Right ventricle myocardium superior (tissue), 1 donor: ENCODE measurements around the gene AOC1. TPM values are rescaled to one million over a fixed set of nuclear protein-coding genes. Genes with fewer than 3 reads are reported as not detected.
A peak's percentile ranks its signal among the peaks of the same experiment; 100 is the strongest.

Experiments used
- ATAC-seq: fragments of 200-7000 bp; cut with Tn5 transposase; one replicate; pipeline ENCODE4 v1.9.1; 2020; ENCODE audit warnings: mild to moderate bottlenecking; ENCODE audit not compliant: poor library complexity
- DNase-seq: peaks from one replicate; pipeline ENCODE4 v3.0.0-alpha.2; 2020
- intact Hi-C: fragments of 100-400 bp; cut with DNase I; formaldehyde crosslinking; loops from one replicate; pipeline ENCODE4 v1.11.2; 2022
- total RNA-seq: library from RNA; stranded (reverse); fragmentation: NEBNext Ultra II Directional; extraction: Animal tissue kit (Norgen Biotek cat#: 25700); gene quantifications from one replicate; pipeline ENCODE4 v1.2.1, GENCODE V29; 2021
- donor health status: DM: no; HTN: yes; CAD: no; lungs with severe emphysema.

Gene AOC1
- total RNA-seq, 1 donor from 2014 or later, result not detected

- no peak for DNase-seq
- no peak for ATAC-seq
- intact Hi-C loops, result no loop called here
Observed at GRCh38 chr7:150855476-150856302, 3.4 kb downstream of the AOC1 start.

GRCh38 chr7:150856303-150857275, 4.3 kb downstream of the AOC1 start:
- ATAC-seq (no peak), DNase-seq (no peak)

DNA sequence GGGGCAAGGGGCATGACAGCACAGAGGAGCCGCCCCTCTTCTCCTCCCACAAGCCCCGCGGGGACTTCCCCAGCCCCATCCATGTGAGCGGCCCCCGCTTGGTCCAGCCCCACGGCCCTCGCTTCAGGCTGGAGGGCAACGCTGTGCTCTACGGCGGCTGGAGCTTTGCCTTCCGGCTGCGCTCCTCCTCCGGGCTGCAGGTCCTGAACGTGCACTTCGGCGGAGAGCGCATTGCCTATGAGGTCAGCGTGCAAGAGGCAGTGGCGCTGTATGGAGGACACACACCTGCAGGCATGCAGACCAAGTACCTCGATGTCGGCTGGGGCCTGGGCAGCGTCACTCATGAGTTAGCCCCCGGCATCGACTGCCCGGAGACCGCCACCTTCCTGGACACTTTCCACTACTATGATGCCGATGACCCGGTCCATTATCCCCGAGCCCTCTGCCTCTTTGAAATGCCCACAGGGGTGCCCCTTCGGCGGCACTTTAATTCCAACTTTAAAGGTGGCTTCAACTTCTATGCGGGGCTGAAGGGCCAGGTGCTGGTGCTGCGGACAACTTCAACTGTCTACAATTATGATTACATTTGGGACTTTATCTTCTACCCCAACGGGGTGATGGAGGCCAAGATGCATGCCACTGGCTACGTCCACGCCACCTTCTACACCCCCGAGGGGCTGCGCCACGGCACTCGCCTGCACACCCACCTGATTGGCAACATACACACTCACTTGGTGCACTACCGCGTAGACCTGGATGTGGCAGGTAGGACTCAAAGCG, 5.1 kb downstream of the AOC1 start:
- DNase-seq (no peak), ATAC-seq (no peak)

More at GRCh38 chr7:150856303-150857275, 4.3 kb downstream of the AOC1 start:
- intact Hi-C loops, result no loop called here

GRCh38 chr7:150858236-150859197, 6.2 kb downstream of the AOC1 start:
- ATAC-seq (no peak), DNase-seq (no peak)
- intact Hi-C loops, result no loop called here

More for the DNA sequence above, 5.1 kb downstream of the AOC1 start:
- intact Hi-C loops, result no loop called here

DNA sequence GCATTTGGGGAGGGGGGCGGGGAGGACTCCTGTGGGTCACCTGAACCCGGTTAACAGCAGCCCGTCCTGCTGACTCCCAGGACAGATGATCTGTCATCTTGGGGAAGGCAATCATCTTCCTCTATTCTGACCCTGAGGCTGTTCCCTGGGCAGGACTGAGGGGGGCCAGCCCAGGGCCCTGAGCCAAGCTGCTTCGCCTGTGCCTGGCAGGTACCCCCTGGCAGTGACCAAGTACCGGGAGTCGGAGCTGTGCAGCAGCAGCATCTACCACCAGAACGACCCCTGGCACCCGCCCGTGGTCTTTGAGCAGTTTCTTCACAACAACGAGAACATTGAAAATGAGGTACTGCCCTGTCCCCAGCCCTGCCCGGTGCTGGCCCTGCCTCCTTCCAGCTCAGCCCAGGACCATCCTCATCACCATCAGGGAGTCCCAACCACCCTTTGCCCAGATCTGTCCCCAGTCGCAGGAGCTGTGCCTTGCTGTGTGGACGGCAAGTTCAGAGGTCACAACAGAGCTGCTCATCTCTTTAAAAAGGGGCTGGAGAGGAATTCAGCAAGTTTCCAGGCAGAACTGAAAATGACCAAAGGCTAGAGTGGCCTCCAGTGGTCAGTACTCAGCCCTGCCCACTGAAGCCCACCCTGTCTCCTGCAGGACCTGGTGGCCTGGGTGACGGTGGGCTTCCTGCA, 8.1 kb downstream of the AOC1 start:
- no peak for DNase-seq
- ATAC-seq, result no peak
- intact Hi-C loops, result loop anchor here (5.0 kb wide), 1 partner anchor 83 kb away; no protein-coding TSS in a partner anchor

DNA sequence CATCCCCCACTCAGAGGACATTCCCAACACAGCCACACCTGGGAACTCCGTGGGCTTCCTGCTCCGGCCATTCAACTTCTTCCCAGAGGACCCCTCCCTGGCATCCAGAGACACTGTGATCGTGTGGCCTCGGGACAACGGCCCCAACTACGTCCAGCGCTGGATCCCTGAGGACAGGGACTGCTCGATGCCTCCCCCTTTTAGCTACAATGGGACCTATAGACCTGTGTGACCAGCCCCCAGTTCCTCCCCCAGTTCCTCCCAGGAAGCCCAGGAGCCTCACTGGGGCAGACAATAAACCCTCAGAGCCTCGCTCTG, 8.6 kb downstream of the AOC1 start:
- DNase-seq (no peak), ATAC-seq (no peak)
- intact Hi-C loops, result loop anchor here (5.0 kb wide), 1 partner anchor 84 kb away; no protein-coding TSS in a partner anchor

DNA sequence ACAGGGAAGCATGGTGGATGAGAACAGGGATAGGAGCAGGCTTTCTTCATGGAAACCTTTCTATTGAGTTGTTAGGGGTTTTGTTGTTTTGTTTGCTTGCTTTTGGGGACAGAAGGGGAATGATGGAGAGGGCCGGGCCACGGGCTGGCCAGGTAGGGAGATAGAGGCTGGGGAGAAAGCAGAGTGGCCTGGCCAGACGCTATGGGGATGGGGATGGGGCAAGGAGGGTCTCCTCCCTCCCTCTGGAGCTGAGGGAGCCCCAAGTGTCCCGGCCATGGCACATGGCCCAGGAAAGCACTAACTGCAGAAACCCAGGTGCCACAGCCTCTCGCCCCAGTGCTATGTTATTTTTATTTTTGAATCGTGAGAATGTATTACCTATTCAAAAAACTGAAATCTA, 10.0 kb downstream of the AOC1 start:
- ATAC-seq, result no peak
- intact Hi-C loops, result loop anchor here (5.0 kb wide), 1 partner anchor 85 kb away; no protein-coding TSS in a partner anchor
- DNase-seq, result no peak

- no peak for DNase-seq
Observed at GRCh38 chr7:150863946-150864345, 11.6 kb downstream of the AOC1 start.

DNA sequence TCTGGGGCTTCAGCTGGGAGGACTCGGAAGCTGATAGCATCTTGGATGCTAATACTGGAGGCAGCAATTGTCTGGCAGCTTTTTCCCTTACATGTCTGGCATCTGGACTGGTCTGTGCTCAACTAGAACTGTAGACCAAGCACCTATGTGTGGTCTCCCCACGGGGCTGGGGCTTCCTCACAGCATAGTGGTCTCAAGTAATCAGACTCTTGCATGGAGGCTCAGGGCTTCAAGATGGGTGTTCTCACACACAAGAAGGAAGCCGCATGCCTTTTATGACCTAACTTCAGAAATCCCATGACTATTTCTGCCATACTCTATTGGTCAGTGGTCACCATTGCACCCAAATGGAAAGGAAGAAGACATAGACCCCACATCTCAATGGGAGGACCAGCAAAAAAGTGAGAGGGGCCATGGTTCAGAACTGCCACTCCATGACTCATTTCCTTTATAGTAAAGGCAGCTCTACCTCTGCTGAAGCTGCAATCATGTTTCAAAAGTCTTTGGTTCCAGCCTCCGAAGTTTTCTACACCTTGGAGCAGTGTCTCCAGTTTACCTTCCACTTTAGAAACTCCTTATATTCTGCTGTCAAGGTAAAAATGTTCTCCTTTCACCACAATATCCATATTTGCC, 14.7 kb downstream of the AOC1 start:
- no peak for ATAC-seq
- intact Hi-C loops, result no loop called here
- no peak for DNase-seq

More at GRCh38 chr7:150863946-150864345, 11.6 kb downstream of the AOC1 start:
- ATAC-seq, result no peak
- intact Hi-C loops, result loop anchor here (5.0 kb wide), 1 partner anchor 87 kb away; no protein-coding TSS in a partner anchor

DNA sequence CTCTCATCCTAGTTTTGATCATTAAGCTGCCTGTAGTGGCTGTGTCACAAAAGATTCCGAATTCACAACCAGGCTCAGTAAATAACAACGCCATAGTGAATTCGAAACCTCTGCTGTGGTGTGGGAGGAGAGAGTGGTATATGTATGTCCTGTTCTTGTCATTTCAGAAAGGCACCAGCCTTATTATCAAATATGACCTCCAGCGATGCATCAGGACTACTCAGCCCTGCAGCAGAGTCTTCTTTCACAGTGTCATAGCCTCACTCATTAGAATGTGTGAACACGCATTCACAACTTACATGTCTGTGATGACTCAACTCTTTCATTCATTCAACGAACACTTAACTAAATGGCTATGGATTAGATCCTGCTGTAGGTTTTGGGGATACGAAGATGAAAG, 15.3 kb downstream of the AOC1 start:
- intact Hi-C loops, result no loop called here
- DNase-seq (no peak), ATAC-seq (no peak)

DNA sequence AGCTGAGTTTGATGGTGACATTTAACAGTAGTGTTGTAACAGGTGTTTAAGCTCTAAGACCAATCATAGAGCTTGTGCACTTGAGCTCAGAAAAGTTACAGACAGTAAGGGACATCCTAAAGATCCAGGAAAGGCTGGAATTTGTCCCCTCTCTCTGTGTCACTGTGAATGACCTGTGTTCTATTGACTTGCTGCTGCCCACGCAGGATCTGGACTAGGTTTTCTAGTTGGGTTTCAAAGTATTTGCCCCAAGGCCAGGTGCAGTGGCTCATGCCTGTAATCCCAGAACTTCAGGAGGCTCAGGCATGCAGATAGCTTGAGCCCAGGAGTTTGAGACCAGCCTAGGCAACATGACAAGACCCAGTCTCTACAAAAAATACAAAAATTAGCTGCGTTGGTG, 17.1 kb downstream of the AOC1 start:
- intact Hi-C loops, result no loop called here
- no peak for ATAC-seq
- no peak for DNase-seq

DNA sequence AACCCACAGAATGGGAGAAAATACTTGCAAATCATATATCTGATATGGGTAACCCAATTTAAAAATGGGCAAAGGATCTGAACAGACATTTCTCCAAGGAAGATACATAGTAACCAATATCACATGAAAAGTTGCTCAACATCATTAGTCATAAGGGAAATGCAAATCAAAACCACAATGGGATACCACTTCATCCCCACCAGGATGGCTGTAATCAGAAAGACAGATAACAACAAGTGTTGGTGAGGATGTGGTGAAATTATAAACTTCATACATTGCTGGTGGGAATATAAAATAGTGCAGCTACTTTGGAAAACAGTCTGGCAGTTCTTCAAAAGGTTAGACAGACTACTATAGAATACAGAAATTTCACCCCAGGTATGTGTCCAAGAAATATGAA, 19.3 kb downstream of the AOC1 start:
- no peak for DNase-seq
- no peak for ATAC-seq
- intact Hi-C loops, result no loop called here

DNA sequence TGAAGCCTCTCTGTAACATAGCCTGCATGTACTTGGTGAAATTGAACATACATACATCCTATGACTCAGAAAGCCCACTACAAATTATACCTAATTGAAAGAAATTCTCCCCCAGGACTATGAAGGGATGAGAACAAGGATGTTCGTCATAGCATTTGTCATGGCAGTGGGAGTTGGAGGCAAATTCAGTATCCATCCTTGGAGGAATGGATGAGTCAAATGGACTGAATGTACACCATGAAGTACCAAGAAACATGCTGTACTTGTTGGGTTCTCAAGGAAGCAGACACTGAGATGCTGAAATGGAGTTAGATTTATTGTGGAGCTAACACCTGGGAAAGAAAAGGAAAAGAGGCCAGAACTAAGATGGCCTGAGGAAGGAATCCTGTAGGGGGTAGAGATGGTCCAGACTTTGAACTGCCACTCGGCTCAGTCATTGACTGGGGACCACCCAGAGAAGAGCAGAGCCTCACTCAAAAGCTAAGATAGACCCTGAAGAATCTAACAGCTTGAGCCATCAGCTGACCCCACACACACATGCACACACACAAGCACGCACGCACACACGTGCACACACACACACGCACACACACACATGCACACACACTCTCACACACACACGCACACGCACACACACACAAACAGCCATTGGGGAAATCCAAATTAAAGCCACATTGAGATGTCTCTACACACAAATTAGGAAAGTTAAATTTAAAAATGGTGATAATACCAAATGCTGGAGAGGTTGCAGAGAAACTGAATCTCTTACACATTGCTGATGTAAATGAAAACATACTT, 22.3 kb downstream of the AOC1 start:
- DNase-seq (no peak), ATAC-seq (no peak)
- intact Hi-C loops, result loop anchor here (5.0 kb wide), 1 partner anchor 97 kb away; no protein-coding TSS in a partner anchor

DNA sequence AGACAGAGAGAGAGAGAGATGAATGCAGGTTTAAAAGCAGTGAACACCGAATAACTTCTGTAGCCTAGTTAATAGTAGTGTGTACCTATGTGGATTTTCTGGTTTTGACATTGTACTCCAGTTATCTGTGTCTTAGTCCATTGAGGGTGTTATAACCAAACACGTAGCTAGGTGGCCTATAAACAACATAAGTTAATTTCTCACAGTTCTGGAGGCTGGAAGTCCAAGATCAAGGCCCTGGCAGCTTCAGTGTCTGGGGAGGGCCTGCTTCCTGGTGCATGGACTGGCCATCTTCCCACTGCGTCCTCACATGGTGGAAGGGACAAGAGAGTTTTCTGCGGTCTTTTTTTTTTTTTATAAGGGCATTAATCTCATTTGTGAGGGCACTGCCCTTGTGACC, 23.5 kb downstream of the AOC1 start:
- intact Hi-C loops, result loop anchor here (5.0 kb wide), 1 partner anchor 98 kb away; no protein-coding TSS in a partner anchor
- ATAC-seq (no peak), DNase-seq (no peak)

DNA sequence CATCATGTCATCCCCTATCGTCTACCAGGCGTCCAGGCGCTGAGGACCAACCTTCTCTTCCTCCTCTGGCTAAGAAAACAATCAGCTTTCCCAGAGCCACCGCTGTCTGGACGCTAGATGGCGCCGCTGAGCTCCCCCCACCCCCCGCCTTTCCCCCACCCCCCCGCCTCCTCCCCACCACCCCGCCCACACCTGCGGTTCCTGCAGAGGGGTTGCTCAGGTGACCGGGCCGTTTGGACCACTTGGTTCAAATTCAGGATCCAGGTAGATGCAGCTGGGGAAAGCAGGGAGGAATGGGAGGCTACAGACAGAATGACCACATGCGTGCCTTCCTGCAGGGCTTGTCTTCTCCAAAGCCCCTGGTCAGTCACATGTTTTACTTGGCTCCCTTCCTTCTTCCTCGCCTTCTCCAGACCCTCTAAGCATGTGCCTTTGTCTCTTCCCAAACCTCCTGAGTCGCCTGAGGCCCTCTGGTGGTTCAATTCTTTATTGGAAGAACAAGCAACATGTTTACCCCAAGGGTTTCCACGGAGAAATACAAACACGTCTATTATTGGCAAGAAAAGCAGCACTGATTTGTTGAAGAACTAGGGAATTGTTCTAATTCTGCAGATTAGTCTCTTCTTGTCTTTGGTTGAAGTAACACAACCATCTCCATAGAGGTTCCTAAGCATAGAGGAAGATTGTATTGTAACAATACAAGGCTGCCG, 24.7 kb downstream of the AOC1 start:
- intact Hi-C loops, result loop anchor here (5.0 kb wide), 1 partner anchor 100 kb away; no protein-coding TSS in a partner anchor
- peak; percentile 58 for DNase-seq
- peak; percentile 93 for ATAC-seq
